ENCODE data around the gene PSMA7.
"Not testable (repeated sequence)": the region's sequence is repeated elsewhere in the genome, so short reads cannot be mapped to it uniquely, and the experiment has no call there.

The PSMA7 gene

DNA sequence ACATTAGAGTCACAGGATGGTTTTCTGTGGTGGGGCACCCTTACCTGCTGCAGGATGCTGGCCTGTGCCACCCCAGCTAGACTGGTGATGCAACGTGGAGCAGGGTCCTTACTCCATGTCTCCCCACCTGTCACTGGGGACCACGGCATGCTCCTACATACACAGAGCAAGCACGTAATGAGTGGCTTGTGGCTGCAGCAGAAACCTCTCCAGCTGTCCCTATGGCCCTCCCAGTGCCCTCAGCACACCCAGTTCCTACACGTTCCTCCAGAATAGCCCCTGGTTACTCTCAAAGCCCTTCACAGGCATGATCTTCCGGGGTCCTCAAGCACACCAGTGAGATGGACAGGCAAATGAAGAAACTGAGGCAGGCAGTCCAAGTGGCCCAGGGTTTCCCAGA lies 24.1 kb downstream of the PSMA7 start:
- DNase-seq (ENCODE audit: low spot score) = no peak

DNA sequence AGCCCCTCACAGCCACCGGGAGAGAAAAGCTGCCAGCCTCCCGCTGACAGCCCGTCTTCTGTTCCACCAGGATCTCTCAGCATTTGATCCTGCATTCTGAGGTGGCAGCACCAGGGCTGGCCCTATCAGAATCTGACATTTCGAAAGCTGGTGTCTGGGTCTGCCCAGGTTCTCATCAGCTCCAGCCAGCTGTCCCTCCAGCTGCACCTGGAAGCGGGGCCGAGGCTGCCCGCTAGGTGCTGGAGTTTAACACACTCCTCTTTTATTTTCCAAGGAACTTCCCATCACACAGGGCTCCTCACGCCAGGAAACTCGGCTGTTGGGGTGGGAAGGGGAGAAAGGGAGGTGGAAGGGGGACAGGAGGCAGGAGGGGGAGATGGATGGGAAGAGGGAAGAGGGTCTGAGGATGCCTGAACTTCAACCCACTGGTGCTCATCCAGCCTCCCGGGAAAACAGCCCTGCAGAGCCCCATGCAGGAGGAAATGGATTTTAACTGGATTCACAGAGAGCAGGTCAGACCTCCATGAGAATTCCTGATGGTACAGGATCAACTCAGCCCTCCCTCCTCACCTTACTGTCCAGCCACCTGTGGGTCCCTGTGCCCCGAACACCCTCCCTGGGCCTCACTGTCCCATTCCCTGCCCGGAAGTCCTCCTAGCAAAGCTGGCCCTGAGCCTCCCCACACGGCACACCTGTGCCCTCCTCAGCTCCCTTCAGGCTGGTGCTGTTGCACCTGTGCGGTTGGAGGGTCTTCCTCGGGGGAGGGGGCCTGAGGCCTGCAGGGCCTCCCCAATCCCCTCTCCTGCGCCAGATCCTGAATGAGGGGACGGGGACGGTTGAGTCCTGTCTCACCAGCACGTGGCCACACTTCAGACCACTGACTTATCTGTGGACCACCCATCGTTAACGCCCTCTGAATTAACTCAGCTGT lies 24.8 kb downstream of the PSMA7 start:
- no peak for DNase-seq (ENCODE audit: low spot score)

DNA sequence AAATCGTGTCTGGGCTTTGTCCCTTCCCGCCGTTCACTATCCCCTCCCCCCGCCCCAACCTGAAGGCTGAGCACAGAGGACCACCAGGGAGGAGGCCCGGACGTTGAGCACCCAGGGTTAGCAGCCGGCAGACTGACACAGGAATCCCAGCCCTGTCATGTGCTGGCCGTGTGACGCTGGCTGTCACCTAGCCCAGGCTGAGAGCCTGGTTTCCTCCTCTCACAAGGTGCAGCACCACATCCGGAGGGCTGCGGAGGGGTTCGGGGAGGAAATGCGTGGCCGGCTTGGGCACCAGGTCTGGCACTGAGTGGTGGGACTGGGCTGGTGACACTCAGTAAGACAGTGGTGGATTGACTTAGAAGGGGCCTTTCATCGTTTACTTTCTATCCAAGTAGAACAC lies 25.5 kb downstream of the PSMA7 start:
- no peak for DNase-seq (ENCODE audit: low spot score)

DNA sequence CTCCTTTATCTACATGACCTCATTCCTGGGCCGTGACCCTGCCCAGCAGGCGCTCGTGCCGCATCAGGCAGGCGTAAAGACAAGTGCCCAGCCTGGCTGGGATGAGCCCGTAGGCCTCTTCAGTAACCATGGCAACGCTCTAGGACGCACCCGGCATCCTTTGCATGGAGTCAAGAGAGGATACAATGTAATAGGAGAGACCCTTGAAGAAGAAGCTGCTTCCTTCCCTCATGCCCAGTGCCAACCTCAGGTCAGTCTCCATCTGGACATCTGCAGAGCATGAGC lies 25.9 kb downstream of the PSMA7 start:
- DNase-seq (ENCODE audit: low spot score) = no peak

DNA sequence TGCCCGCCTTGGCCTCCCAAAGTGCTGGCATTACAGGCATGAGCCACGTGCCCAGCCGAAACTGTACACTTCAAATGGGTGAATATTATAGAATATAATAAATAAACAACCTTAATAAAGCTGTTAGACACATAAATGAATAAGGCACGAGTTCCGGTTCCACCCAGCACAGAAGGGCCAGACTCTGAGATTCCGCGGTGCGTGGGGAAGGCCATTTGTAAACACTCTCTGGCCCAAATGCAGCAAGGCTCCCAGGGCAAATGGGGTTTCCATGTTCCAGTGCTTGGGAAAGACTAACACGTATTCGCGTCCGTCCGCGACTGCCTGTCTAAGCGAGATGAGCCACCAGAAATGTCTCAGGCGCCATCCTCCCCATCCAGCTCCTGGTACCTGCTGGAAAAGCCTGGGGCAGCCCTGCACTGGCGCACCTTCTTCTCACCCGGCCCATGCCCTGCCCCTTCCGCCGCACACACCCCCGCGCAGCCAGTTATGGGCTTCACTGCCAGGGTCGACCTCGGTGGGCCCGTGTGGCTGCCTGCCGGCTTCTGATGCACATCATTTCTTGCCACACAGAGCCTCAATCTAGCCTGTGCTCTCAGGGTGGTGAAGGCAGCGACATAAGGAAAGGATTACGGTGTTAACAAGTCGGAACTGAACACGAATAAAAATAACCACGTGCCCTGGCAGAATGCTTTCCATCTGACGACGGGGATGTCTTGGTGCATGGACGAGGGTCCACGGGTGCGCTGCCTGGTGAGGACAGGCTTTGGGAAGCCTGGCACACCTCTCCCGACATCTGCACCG lies 26.4 kb downstream of the PSMA7 start:
- DNase-seq (ENCODE audit: low spot score) = no peak

DNA sequence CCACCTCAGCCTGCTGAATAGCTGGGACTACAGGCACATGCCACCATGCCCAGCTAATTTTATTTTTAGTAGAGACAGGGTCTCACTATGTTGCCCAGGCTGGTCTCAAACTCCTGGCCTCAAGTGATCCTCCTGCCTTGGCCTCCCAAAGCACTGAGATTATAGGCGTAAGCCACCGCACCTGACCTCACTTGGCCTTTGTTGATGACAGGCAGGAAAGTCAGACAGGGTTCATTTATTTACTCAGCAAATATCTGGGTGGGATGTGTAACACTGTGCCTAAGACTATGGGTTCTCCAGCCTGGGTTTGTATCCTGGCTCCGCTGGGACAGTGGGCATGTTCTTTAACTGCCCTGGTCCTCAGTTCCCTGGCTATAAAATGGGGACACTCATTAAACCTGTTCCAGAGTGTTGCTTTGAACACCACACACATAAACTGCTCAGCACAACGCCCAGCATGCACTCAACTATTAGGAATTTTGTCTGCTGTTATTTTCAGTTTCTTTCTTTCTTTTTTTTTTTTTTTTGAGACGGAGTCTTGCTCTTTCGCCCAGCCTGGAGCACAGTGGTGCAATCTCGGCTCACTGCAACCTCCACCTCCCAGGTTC lies 27.3 kb downstream of the PSMA7 start:
- DNase-seq (ENCODE audit: low spot score) = not testable (repeated sequence)

DNA sequence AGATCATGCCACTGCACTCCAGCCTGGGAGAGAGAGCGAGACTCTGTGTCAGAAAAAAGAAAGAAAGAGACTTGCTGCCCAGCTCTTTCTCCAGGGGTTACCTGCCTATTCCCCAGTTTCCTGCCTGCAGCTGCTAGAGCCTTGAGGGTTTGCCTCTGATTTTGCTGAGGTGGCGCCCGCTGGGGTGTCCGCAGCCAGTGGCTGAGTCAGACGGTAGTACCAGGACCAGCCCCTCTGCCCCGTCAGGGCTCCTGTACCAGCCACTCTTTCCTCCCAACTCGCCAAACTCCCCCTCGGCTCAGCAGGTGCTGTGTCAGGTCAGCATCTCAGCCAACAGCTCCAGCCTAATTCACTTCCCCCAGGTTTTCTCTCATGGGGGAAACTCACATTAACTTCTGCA lies 28.3 kb downstream of the PSMA7 start:
- DNase-seq (ENCODE audit: low spot score) = no peak

DNA sequence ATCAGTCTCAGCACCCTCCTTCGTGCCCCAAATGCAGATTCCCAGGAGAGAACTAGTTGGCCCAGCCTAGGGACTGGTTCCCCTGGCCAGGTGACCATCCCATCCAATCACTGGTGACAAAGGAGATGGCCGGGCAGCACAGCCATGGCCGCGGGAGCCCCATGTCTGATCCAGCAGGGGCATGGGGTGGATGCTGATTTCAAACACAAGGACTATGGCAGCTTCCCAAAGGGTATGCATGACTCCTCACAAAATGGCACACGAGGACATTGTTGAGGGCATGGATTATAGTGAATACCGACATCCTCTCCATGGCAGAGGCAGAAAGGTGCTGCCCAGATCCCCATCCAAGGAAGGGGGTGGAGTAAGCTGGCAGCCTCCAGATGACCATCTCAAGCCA lies 30.8 kb downstream of the PSMA7 start:
- DNase-seq (ENCODE audit: low spot score) = no peak

DNA sequence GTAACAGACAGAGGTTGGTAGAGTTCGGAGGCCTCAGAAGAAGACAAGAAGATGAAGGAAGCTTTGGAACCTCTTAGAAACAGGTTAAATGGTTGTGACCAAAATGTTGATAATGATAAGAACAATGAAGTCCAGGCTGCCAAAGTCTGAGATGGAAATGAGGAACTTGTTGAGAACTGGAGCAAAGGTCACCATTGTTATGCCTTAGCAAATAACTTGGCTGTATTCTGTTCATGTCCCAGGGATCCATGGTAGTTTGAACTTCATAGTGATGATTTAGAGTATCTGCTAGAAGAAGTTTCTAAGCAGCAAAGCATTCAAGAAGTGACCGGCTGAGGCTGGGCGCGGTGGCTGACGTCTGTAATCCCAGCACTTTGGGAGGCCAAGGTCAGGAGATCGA lies 32.0 kb downstream of the PSMA7 start:
- DNase-seq (ENCODE audit: low spot score) = no peak

DNA sequence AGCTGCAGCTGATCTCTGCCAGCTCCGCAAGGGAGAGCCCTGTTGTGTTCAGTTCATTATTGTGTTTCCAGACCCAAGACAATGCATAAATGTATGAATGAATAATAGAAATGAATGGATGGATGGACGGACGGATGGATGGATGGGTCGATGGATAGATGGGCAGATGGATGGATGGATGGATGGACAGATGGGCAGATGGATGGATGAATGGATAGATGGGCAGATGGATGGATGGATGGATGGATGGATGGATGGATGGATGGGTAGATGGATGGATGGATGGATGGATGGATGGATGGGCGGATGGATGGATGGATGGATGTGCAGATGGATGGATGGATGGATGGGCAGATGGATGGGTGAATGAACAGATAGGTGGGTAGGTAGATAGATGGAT lies 37.6 kb downstream of the PSMA7 start:
- DNase-seq (ENCODE audit: low spot score) = no peak

DNA sequence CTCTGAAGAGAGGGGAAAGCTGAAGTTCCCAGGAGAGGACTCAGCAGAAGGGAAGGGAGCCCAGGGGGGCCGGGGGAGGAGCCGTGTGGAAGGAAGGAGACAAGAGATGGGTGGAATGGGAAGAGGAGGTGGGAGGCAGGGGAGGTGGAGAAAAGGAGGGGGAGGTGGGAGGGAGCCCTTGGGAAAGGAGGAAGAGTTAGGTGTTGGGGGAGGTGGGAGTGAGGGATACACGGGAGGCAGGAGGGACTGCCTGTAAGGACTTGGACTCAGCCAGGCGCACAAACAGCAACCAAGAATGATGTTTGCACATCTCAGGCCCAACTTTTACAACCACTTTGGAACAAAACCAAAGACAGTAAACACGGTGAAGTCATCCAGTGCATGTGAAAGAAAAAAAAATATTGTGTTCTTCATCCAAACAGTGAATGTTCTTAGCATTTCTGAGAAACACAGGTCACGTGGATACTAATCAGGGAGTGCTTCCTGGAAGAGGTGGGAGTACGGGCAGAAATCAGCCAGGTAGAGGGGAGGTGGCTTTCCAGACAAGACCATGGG lies 38.3 kb downstream of the PSMA7 start:
- DNase-seq (ENCODE audit: low spot score) = peak; percentile 41

DNA sequence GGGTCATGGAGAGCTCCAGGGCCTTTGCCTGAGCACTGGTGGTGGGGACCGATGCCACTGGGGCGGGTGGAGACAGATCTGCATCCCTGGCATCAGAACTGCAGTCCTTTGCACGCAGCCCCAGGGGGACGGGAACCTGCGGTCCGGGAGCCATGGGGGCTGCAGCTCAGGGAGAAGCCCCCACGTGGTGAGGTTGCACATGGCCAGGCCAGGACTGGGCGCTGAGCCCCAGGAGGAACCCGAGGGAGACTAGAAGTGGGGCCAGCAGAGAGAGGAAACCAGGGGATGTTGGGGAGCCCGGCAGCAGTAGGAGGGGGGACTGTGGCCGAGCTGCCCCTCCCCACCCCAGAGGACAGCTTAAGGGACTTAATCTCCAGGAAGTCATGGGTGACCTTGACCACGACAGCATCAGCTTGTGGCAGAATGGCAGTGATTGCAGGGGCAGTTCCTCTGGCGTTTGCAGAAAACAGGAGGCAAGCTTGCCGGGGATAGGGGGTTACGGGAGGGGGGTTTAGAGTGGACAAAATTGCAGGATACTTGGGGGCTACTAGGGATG lies 38.9 kb downstream of the PSMA7 start:
- DNase-seq (ENCODE audit: low spot score) = no peak

DNA sequence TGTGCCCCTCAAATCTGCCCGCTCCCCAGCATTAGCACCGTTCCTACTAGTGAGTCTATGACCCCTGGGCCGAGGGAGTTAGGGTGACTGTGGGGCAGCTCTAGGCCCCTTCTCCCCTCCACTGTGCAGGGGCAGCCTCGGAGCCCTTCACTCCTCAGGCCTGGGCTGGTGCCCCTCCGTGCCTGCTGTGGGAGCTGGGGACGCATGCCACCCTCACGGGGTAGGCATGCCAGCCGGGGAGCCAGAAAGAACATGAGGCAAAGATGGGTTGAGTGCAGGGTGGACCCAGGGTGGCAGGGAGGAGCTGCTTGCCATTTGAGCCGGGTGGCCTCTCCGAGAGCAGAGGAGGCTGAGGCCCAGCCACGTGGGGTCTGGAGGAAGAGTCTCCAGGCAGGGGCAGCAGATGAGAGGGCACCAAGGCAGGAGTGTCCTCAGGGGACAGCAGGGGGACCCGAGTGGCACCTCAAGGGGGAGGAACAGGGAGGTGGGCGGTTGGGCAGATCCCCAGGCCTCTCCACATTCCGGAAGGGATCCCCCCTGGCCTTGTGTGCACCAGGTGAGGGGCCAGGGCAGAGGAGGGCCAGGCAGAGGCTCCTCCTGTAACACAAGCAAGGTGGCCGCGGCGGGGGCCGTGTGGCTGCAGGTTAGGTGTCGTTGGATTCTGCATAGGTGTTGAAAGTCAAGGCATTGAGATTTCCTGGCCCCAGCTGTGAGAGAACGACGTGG lies 39.5 kb downstream of the PSMA7 start:
- no peak for DNase-seq (ENCODE audit: low spot score)

DNA sequence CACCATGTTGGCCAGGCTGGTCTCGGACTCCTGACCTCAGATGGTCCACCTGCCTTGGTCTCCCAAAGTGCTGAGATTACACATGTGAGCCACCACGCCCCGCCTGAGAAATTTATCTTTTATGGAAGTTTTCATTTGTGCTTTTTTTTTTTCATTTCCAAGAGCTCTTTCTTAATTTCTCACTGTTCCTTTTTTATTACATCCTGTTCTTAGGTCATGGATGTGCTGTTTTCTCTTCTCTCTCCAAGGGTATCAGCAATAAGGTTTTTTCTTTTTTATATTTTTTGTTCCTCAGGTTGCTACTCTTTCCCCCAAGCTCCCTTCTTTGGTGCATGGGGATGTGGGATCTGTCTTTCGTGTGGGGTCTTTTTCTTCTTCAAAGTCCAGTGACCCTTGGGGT lies 42.1 kb downstream of the PSMA7 start:
- no peak for DNase-seq (ENCODE audit: low spot score)

DNA sequence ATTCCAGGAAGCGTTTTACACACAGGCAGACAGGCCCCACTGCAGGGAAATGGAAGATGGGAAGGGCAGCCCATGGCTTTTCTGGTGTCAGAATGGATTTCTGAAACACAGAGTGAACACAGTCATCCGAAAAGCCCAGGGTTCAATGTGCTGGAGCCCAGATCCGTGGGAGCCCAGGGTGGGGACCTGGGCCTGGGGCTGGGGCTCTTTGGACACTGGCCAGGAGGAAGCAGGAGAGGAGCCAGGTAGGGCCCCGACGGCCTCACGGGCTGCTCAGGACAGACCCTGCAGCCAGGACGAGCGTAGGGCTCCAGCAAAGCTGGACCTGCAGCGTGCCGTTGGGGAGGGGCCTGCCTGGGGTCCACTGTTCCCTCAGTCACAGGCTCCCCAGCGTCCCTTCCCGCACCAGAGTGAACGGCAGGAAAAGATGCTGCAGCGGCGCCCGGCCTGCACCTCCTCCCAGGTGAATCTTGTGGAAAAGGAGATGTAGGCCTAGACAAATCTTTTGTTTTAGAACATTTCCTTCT lies 45.2 kb downstream of the PSMA7 start:
- DNase-seq (ENCODE audit: low spot score) = no peak

DNA sequence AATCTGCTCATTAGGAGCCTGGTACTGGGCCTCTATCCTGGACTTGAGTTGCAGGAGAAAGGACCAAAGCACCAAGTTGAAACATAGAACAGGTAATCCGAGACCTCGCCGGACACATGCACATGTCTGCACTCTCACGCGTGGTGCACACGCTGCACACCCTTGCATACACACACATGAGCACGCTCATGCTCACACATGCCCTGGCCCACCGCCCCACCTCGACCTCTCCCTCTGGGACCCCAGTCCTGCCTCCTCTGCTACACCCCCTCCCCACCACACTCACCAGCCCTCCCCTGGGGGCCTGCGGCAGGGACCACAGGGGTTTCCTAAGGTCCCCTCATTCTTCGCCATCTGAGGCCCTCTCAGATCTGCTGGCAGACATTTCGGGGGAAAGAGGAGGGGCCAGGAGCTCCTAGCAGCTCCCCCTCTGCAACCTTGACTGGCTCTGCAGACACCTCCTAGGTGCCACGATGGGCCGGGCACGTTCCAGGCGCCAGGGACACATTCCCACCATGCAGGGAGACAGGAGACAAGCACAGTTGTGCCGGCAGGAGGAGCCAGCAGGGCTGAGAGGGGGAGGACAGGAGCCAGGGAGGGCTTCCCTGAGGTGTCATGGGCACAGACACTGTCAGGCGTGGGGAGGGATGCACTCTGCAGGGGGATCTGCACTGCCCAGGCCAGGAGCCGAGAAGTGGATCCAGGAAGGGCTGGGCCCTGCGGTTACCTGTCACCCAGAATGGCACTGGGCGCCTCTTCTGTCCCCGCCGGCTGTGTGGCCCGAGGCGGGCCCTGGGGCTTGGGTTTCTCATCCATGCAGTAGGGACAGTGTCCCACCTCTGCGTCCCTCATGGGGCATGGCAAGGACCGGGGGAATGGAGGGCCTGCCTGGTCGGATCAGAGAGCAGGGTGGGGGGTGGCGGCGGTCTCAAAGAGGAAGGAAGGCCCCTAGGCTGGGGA lies 46.5 kb downstream of the PSMA7 start:
- no peak for DNase-seq (ENCODE audit: low spot score)

DNA sequence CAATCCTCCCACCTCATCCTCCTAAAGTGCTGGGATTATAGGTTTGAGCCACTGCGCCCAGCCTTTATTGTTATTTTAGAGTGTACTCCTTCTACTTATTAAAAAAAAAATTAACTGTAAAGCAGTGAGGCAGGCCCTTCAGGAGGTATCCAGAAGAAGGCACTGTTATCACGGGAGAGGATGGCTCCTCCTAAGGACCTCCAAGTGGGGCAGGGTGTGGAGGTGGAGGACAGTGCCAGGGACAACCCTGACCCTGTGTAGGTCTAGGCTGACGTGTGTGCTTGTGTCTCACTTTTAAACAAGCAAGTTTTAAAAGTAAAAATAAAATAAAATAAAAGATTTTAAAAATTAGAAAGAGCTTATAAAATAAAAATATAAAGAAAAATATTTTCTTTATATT lies 53.8 kb downstream of the PSMA7 start:
- no peak for DNase-seq (ENCODE audit: low spot score)

DNA sequence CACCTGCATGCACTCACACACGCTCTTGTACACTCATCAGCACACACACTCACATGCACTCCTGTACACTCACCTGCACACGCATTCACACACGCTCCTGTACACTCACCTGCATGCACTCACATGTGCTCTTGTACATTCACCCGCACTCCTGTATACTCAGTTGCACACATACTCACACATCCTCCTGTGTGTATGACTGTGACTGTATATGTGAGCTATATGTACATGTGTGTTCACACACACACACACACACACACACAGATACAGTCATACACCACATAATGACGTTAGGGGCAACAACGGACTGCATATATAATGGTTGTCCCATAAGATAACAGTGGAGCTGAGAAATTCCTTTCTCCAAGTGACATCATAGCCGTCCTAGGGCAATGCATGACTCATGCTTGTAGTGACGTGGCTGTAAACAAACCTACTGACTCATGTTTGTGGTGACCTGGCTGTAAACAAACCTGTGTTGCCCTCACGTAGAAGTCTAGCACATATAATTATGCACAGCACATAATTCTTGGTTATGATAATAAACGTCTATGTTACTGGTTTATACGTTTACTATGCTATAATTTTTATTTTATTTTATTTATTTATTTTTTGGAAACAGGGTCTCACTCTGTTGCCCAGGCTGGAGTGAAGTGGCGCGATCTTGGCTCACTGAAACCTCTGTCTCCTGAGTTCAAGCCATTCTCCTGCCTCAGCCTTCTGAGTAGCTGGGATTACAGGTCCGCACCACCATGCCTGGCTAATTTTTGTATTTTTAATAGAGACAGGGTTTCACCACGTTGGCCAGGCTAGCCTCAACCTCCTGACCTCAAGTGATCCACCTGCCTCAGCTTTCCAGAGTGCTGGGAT lies 54.7 kb downstream of the PSMA7 start:
- DNase-seq (ENCODE audit: low spot score) = no peak

DNA sequence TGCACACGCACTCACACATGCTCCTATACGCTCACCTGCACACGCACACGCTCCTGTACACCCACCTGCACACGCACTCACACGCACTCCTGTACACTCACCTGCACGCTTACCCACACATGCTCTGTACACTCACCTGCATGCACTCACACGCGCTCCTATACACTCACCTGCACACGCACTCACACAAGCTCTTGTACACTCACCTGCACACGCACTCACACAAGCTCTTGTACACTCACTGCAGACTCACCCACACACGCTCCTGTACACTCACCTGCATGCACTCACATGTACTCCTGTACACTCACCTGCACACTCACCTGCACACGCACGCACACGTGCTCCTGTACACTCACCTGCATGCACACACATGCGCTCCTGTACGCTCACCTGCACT lies 55.6 kb downstream of the PSMA7 start:
- DNase-seq (ENCODE audit: low spot score) = no peak

All from iPS-NIHi11 (cell line).